CD4-positive, alpha-beta T cell (primary cell): Measurements from ENCODE around the gene R3HCC1L. TPM values are rescaled to one million over a fixed set of nuclear protein-coding genes. Genes with fewer than 3 reads are reported as not detected.

ENCODE experiments used
- ATAC-seq: fragments of 200-7000 bp; cut with Tn5 transposase; one replicate; pipeline ENCODE4 v1.10.0; 2022; ENCODE audit warnings: mild to moderate bottlenecking; ENCODE audit not compliant: poor library complexity
- CTCF ChIA-PET: fragments of 350-600 bp; sonication (Branson Sonifier 250); formaldehyde crosslinking; loops from one replicate; lab custom pipeline; 2021; ENCODE audit warnings: antibody characterized with exemption, inconsistent platforms; lab: Charles Lee
- POLR2A ChIA-PET: fragments of 350-600 bp; sonication (Branson Sonifier 250); formaldehyde crosslinking; loops from one replicate; lab custom pipeline; 2021; ENCODE audit warnings: antibody characterized with exemption, inconsistent platforms; lab: Charles Lee
- DNase-seq, 14 experiments: peaks; one replicate each; pipeline ENCODE4 v3.0.0-alpha.2; 2013 to 2020; ENCODE audit warnings: mixed read lengths in 2 of 14
- H3K27ac ChIP-seq, 2 donors: one replicate each; pipeline versions ENCODE4 v1.5.1 to v1.7.0; 2013; ENCODE audit warnings: low read length in 2 of 2, low read depth in 1 of 2, mild to moderate bottlenecking in 1 of 2
- H3K27me3 ChIP-seq, 2 experiments: 1 replicate in 1 of 2; 2 replicates in 1 of 2; pipeline versions ENCODE4 v1.6.1 to v1.7.0; 2013; ENCODE audit warnings: low read length in 2 of 2, control low read depth in 1 of 2, mild to moderate bottlenecking in 1 of 2, moderate library complexity in 1 of 2; ENCODE audit not compliant: insufficient read depth in 2 of 2, control insufficient read depth in 1 of 2
- H3K36me3 ChIP-seq: one replicate; pipeline ENCODE4 v1.6.1; 2013; ENCODE audit warnings: low read length, control low read depth; ENCODE audit not compliant: insufficient read depth
- H3K4me1 ChIP-seq: one replicate; pipeline ENCODE4 v1.6.1; 2013; ENCODE audit warnings: low read length, control low read depth; ENCODE audit not compliant: insufficient read depth
- H3K4me3 ChIP-seq: one replicate; pipeline ENCODE4 v1.5.1; 2013; ENCODE audit warnings: mild to moderate bottlenecking, low read length, moderate library complexity
- H3K9me3 ChIP-seq, 2 experiments: 1 replicate in 1 of 2; 2 replicates in 1 of 2; pipeline versions ENCODE4 v1.6.1 to v1.7.0; 2013; ENCODE audit warnings: low read length in 2 of 2, mild to moderate bottlenecking in 2 of 2, control low read depth in 1 of 2, moderate library complexity in 1 of 2; ENCODE audit not compliant: control insufficient read depth in 1 of 2, insufficient read depth in 1 of 2
- H3K27ac Mint-ChIP-seq: one replicate; pipeline ENCODE4 v1.8.0; 2020; ENCODE audit warnings: mixed read lengths
- H3K27me3 Mint-ChIP-seq: one replicate; pipeline ENCODE4 v1.8.0; 2021; ENCODE audit warnings: mixed read lengths
- H3K36me3 Mint-ChIP-seq: one replicate; pipeline ENCODE4 v1.8.0; 2021; ENCODE audit warnings: low read depth, mixed read lengths
- H3K4me1 Mint-ChIP-seq: one replicate; pipeline ENCODE4 v1.8.0; 2021; ENCODE audit warnings: low read depth, mixed read lengths
- H3K4me3 Mint-ChIP-seq: one replicate; pipeline ENCODE4 v1.8.0; 2020; ENCODE audit warnings: mild to moderate bottlenecking, mixed read lengths
- H3K9me3 Mint-ChIP-seq: one replicate; pipeline ENCODE4 v1.8.0; 2020; ENCODE audit warnings: mixed read lengths
- CTCF ChIP-seq: fragments of 200-600 bp; IDR thresholded peaks from one replicate; pipeline ENCODE4 v1.8.0; 2022; ENCODE audit warnings: antibody characterized with exemption, mild to moderate bottlenecking
- intact Hi-C, 2 experiments: fragments of 100-400 bp; cut with DNase I in 1 of 2; cut with micrococcal nuclease in 1 of 2; formaldehyde crosslinking; loops; one replicate each; pipeline versions ENCODE4 v1.15.1 to v1.9.0; 2023 to 2025; cut with DNase I, micrococcal nuclease
- total RNA-seq, 174 experiments: library from RNA in 2 of 174; stranded (reverse) in 2 of 174; gene quantifications; one replicate each; pipeline ENCODE4 v1.2.3 and lab custom pipeline; 2021 to 2026

R3HCC1L gene
- total RNA-seq, 2 experiments from 2014 or later: 12.7 to 13.7 TPM

GRCh38 chr10:98257961-98258360 lies 123.5 kb downstream of the R3HCC1L start:
- Histone ChIP-seq H3K4me3 (no peak overlapping the region), H3K27me3 (no peaks in the 10 kb centered on the region), H3K9me3 (no peaks in the 10 kb centered on the region), H3K27ac (no peak overlapping the region), H3K36me3 (peaks cover 4% of the 10 kb centered on the region), H3K4me1 (no peaks in the 10 kb centered on the region)
- POLR2A ChIA-PET: no interaction called here
- TF ChIP-seq CTCF: no peak
- no peaks in the 10 kb centered on the region for H3K27me3 Mint-ChIP-seq
- no peak overlapping the region for H3K4me3 Mint-ChIP-seq
- intact Hi-C loops: no loop called here
- H3K36me3 Mint-ChIP-seq: peaks cover 7% of the 10 kb centered on the region
- CTCF ChIA-PET: no interaction called here
- H3K4me1 Mint-ChIP-seq: no peaks in the 10 kb centered on the region
- H3K9me3 Mint-ChIP-seq: no peaks in the 10 kb centered on the region
- no peak for DNase-seq
- ATAC-seq: no peak
- H3K27ac Mint-ChIP-seq: no peak overlapping the region

GRCh38 chr10:98258683-98259454 lies 124.4 kb downstream of the R3HCC1L start:
- Mint-ChIP-seq H3K9me3 (no peaks in the 10 kb centered on the region), H3K27ac (no peak overlapping the region), H3K36me3 (peaks cover 7% of the 10 kb centered on the region), H3K4me3 (no peak overlapping the region), H3K4me1 (no peaks in the 10 kb centered on the region), H3K27me3 (no peaks in the 10 kb centered on the region)
- DNase-seq (no peak), ATAC-seq (no peak)
- no peak for TF ChIP-seq CTCF
- H3K27me3 ChIP-seq: no peaks in the 10 kb centered on the region
- ChIA-PET POLR2A (no interaction called here), CTCF (no interaction called here)
- H3K27ac ChIP-seq: no peak overlapping the region
- intact Hi-C loops: no loop called here
- no peaks in the 10 kb centered on the region for H3K4me1 ChIP-seq
- peaks cover 4% of the 10 kb centered on the region for H3K36me3 ChIP-seq
- H3K4me3 ChIP-seq: no peak overlapping the region
- no peaks in the 10 kb centered on the region for H3K9me3 ChIP-seq

- ATAC-seq (no peak), DNase-seq (peak in 2 of 14 experiments; percentile 55 to 64)
- intact Hi-C loops: no loop called here
- no peak overlapping the region for H3K27ac ChIP-seq
- H3K4me1 ChIP-seq: no peaks in the 10 kb centered on the region
- no peaks in the 10 kb centered on the region for H3K27me3 ChIP-seq
- Mint-ChIP-seq H3K4me1 (no peaks in the 10 kb centered on the region), H3K36me3 (peaks cover 7% of the 10 kb centered on the region), H3K27ac (no peak overlapping the region), H3K4me3 (no peak overlapping the region), H3K27me3 (no peaks in the 10 kb centered on the region), H3K9me3 (no peaks in the 10 kb centered on the region)
- POLR2A ChIA-PET: no interaction called here
- H3K36me3 ChIP-seq: peaks cover 4% of the 10 kb centered on the region
- CTCF ChIA-PET: no interaction called here
- TF ChIP-seq CTCF: no peak
- H3K4me3 ChIP-seq: no peak overlapping the region
- H3K9me3 ChIP-seq: no peaks in the 10 kb centered on the region
Measured at GRCh38 chr10:98259606-98260315, 125.3 kb downstream of the R3HCC1L start.
